ENCODE results near the gene GABARAP. TPM values are rescaled to one million over a fixed set of nuclear protein-coding genes. Genes with fewer than 3 reads are reported as not detected.

Gene GABARAP
- total and polyA plus RNA-seq, 2 of the 13 experiments (the other 11 are each of a cell fraction or from before 2014, with no cell fraction given) = 161 to 310 TPM

GRCh38 chr17:7258731-7259554 is 16.7 kb upstream of the GABARAP start (continued):
- TF ChIP-seq ZBTB46 (CRISPR knock-in tag; IDR thresholded peaks at IDR 0.05; ENCODE audit: borderline replicate concordance) = no peak
- TF ChIP-seq, protein P1, sequence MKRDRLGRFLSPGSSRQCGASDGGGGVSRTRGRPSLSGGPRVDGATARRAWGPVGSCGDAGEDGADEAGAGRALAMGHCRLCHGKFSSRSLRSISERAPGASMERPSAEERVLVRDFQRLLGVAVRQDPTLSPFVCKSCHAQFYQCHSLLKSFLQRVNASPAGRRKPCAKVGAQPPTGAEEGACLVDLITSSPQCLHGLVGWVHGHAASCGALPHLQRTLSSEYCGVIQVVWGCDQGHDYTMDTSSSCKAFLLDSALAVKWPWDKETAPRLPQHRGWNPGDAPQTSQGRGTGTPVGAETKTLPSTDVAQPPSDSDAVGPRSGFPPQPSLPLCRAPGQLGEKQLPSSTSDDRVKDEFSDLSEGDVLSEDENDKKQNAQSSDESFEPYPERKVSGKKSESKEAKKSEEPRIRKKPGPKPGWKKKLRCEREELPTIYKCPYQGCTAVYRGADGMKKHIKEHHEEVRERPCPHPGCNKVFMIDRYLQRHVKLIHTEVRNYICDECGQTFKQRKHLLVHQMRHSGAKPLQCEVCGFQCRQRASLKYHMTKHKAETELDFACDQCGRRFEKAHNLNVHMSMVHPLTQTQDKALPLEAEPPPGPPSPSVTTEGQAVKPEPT (CRISPR knock-in tag; IDR thresholded peaks at IDR 0.05; ENCODE audit: low read depth) = no peak
- no peak for TF ChIP-seq ZKSCAN8 (CRISPR knock-in tag; IDR thresholded peaks at IDR 0.05; ENCODE audit: borderline replicate concordance)
- peak; percentile 95 for TF ChIP-seq SKI (IDR thresholded peaks at IDR 0.05; ENCODE audit: partially characterized antibody)
- no peak for TF ChIP-seq RFX3 (CRISPR knock-in tag; IDR thresholded peaks at IDR 0.05)
- TF ChIP-seq ZNF430 (CRISPR knock-in tag; IDR thresholded peaks at IDR 0.05) = no peak
- no peak for TF ChIP-seq ZNF251 (CRISPR knock-in tag; IDR thresholded peaks at IDR 0.05)
- no peak for TF ChIP-seq ZBTB14 (CRISPR knock-in tag; IDR thresholded peaks at IDR 0.05)
- no peak for TF ChIP-seq NFIC (IDR thresholded peaks at IDR 0.05; ENCODE audit: low read length)
- peak; percentile 41 to 60; a peak in 3 of 4 replicates for TF ChIP-seq POLR2A (IDR thresholded peaks at IDR 0.05; ENCODE audit: insufficient read depth in 1 of 2, low read depth in 2 of 2, low read length in 2 of 2)
- TF ChIP-seq EP300 (IDR thresholded peaks at IDR 0.05; ENCODE audit: low read depth in 2 of 2, low read length in 2 of 2) = peak; percentile 11 to 42; a peak in 1 of 4 replicates
- no peak for TF ChIP-seq EP300 (CRISPR knock-in tag; IDR thresholded peaks at IDR 0.05; ENCODE audit: borderline replicate concordance)
- 0 out of 2 replicates have a peak, but pooled peaks have one; percentile 20 for TF ChIP-seq MAZ (IDR thresholded peaks at IDR 0.05; ENCODE audit: borderline replicate concordance, low read depth, low read length)
- 0 out of 2 replicates have a peak, but pooled peaks have one; percentile 5 for TF ChIP-seq MAZ (CRISPR knock-in tag; IDR thresholded peaks at IDR 0.05; ENCODE audit: low read depth)
- no peak for TF ChIP-seq ZNF20 (CRISPR knock-in tag; IDR thresholded peaks at IDR 0.05)
- peak; percentile 93 for TF ChIP-seq ZNF33B (CRISPR knock-in tag; IDR thresholded peaks at IDR 0.05)
- TF ChIP-seq, protein P2, sequence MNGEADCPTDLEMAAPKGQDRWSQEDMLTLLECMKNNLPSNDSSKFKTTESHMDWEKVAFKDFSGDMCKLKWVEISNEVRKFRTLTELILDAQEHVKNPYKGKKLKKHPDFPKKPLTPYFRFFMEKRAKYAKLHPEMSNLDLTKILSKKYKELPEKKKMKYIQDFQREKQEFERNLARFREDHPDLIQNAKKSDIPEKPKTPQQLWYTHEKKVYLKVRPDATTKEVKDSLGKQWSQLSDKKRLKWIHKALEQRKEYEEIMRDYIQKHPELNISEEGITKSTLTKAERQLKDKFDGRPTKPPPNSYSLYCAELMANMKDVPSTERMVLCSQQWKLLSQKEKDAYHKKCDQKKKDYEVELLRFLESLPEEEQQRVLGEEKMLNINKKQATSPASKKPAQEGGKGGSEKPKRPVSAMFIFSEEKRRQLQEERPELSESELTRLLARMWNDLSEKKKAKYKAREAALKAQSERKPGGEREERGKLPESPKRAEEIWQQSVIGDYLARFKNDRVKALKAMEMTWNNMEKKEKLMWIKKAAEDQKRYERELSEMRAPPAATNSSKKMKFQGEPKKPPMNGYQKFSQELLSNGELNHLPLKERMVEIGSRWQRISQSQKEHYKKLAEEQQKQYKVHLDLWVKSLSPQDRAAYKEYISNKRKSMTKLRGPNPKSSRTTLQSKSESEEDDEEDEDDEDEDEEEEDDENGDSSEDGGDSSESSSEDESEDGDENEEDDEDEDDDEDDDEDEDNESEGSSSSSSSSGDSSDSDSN (CRISPR knock-in tag; IDR thresholded peaks at IDR 0.05) = no peak; the same call in 1 of the 2 replicates
- TF ChIP-seq ATF1 (CRISPR knock-in tag; IDR thresholded peaks at IDR 0.05) = 0 out of 2 replicates have a peak, but pooled peaks have one; percentile 28
- TF ChIP-seq STAT5B (CRISPR knock-in tag; IDR thresholded peaks at IDR 0.05) = no peak
- TF ChIP-seq ZKSCAN5 (CRISPR knock-in tag; IDR thresholded peaks at IDR 0.05) = no peak
- no peak for TF ChIP-seq ZNF33A (CRISPR knock-in tag; IDR thresholded peaks at IDR 0.05; ENCODE audit: borderline replicate concordance)
- TF ChIP-seq MLLT10 (CRISPR knock-in tag; IDR thresholded peaks at IDR 0.05) = no peak
- no peak for TF ChIP-seq MAFG (CRISPR knock-in tag; IDR thresholded peaks at IDR 0.05)
- TF ChIP-seq ATRX (CRISPR knock-in tag; IDR thresholded peaks at IDR 0.05; ENCODE audit: borderline replicate concordance) = no peak
